Lung (tissue), 12 donors: ENCODE results near the gene SPATA24. TPM values are rescaled to one million over a fixed set of nuclear protein-coding genes. Genes with fewer than 3 reads are reported as not detected.
"Not testable (repeated sequence)": the region's sequence is repeated elsewhere in the genome, so short reads cannot be mapped to it uniquely, and the experiment has no call there.

Experiments
- ATAC-seq: fragments of 200-7000 bp; cut with Tn5 transposase; one replicate; pipeline ENCODE4 v1.9.1; 2020; ENCODE audit warnings: moderate number of reproducible peaks; ENCODE audit not compliant: insufficient read depth, low FRiP score
- DNase-seq, 3 donors: peaks; one replicate each; pipeline ENCODE4 v3.0.0-alpha.2; 2013 to 2017
- H3K27ac ChIP-seq, 2 donors: one replicate each; pipeline ENCODE4 v1.5.1; 2013; ENCODE audit warnings: mild to moderate bottlenecking in 2 of 2, moderate library complexity in 2 of 2, control low read depth in 1 of 2, inconsistent platforms in 1 of 2, low read depth in 1 of 2, low read length in 1 of 2
- H3K27me3 ChIP-seq, 3 donors: one replicate each; pipeline ENCODE4 v1.5.1; 2013; ENCODE audit warnings: low read length in 2 of 3; ENCODE audit not compliant: control insufficient read depth in 3 of 3, insufficient read depth in 3 of 3
- H3K36me3 ChIP-seq, 4 donors: one replicate each; pipeline ENCODE4 v1.5.1; 2013; ENCODE audit warnings: low read length in 4 of 4, mild to moderate bottlenecking in 1 of 4, moderate library complexity in 1 of 4; ENCODE audit not compliant: control insufficient read depth in 4 of 4, insufficient read depth in 4 of 4
- H3K4me1 ChIP-seq, 5 donors: one replicate each; pipeline ENCODE4 v1.5.1; 2013; ENCODE audit warnings: low read length in 5 of 5, mild to moderate bottlenecking in 2 of 5, moderate library complexity in 1 of 5; ENCODE audit not compliant: control insufficient read depth in 5 of 5, insufficient read depth in 5 of 5
- H3K4me3 ChIP-seq: one replicate; pipeline ENCODE4 v1.5.1; 2013; ENCODE audit warnings: mild to moderate bottlenecking, control low read depth, moderate library complexity
- H3K9ac ChIP-seq, 2 donors: one replicate each; pipeline ENCODE4 v1.5.1; 2013; ENCODE audit warnings: low read length in 2 of 2, control low read depth in 1 of 2; ENCODE audit not compliant: insufficient read depth in 1 of 2
- H3K9me3 ChIP-seq, 4 donors: one replicate each; pipeline ENCODE4 v1.5.1; 2013; ENCODE audit warnings: low read length in 3 of 4, mild to moderate bottlenecking in 1 of 4, moderate library complexity in 1 of 4; ENCODE audit not compliant: control insufficient read depth in 4 of 4, insufficient read depth in 3 of 4
- WGBS, 2 donors: extraction: QIAGEN DNeasy Blood & Tissue Kit; methylation state at CpG; one replicate each; pipeline ENCODE4 v1.1.7; 2013; 5-methylcytosine and 5-hydroxymethylcytosine counted together
- polyA plus RNA-seq, 2 donors: library from polyadenylated mRNA; stranded (reverse); fragments of 200-250 nt; gene quantifications; one replicate each; pipeline ENCODE4 v1.2.1, GENCODE V29; 2013
- total RNA-seq, 2 donors: library from RNA; depleted of rRNA in 1 of 2; stranded (reverse); fragments of >200 nt in 1 of 2; gene quantifications; one replicate each; pipeline ENCODE4 v1.2.1, GENCODE V29; 2014 to 2021
- TF ChIP-seq, protein P1 (sequence below): IDR thresholded peaks from 2 replicates; pipeline ENCODE4 v1.5.1; 2012; ENCODE audit warnings: mild to moderate bottlenecking; ENCODE audit errors: control extremely low read depth, extremely low read depth
- donor health status: control.
- donor health status: control.
- donor health status: Bipolar disorder and iron deficiency.
- donor health status: healthy.
- donor health status: DM: yes; HTN: yes; CAD: no.

The SPATA24 gene
- total and polyA plus RNA-seq, 4 donors = 4.2 to 11.1 (median 6.2) TPM

- Histone ChIP-seq H3K36me3 (peaks cover 0 to 13% (median 7%) of the 10 kb centered on the region in 4 donors), H3K4me3 (no peak overlapping the region), H3K4me1 (peaks cover 0 to 11% (median 3%) of the 10 kb centered on the region in 5 donors), H3K9ac (no peak overlapping the region), H3K27ac (no peak overlapping the region), H3K27me3 (no peaks in the 10 kb centered on the region), H3K9me3 (no peaks in the 10 kb centered on the region)
- TF ChIP-seq, protein P1, sequence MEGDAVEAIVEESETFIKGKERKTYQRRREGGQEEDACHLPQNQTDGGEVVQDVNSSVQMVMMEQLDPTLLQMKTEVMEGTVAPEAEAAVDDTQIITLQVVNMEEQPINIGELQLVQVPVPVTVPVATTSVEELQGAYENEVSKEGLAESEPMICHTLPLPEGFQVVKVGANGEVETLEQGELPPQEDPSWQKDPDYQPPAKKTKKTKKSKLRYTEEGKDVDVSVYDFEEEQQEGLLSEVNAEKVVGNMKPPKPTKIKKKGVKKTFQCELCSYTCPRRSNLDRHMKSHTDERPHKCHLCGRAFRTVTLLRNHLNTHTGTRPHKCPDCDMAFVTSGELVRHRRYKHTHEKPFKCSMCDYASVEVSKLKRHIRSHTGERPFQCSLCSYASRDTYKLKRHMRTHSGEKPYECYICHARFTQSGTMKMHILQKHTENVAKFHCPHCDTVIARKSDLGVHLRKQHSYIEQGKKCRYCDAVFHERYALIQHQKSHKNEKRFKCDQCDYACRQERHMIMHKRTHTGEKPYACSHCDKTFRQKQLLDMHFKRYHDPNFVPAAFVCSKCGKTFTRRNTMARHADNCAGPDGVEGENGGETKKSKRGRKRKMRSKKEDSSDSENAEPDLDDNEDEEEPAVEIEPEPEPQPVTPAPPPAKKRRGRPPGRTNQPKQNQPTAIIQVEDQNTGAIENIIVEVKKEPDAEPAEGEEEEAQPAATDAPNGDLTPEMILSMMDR = no peak
- no peak for ATAC-seq
- 96 to 97% methylated on average over 6 of the region's 6 CpGs for WGBS, 2 donors
- DNase-seq = no peak
Measured at GRCh38 chr5:139413153-139413552, 9.3 kb upstream of the SPATA24 start.

DNA sequence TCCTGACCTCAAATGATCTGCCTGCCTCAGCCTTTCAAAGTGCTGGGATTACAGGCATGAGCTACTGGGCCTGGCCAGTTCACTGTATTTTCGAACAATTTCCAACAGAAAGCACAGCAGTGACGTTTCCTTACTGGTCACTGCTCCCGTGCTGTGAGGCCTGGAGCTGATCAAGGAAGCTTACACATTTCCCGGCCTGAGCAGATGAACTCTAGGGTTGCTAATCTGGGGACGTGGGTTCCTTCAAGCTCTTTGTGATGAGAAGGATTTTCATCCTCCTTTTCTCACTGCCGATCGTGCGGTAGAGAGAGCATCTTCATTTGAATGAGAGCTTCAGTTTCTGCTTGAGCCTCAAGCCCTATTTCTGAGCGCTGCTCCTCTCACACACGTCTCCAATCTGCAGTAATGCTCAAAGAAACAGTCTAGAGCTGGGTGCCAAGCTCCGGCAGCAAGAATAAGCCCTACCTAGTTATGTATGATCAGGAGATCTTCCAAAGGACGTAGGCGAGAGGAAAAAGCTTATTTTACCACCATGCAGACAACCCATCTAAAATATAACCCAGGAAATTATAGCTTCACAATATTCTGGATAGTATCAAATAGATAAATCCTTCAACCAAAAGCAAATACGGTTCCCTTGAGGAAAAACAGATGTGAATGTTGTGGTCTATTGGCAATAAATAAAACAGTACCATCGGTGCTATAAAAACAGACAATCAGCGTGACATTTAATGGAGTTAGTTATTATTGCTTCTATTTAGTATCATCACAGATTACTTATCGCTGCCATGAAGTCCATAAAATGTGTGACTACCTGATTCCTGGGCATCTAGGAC lies 7.3 kb upstream of the SPATA24 start:
- H3K9ac ChIP-seq = no peak overlapping the region
- H3K9me3 ChIP-seq = no peaks in the 10 kb centered on the region
- WGBS, 2 donors = 90 to 94% methylated on average over 17 of the region's 17 CpGs
- no peak for DNase-seq
- H3K4me3 ChIP-seq = no peak overlapping the region
- no peaks in the 10 kb centered on the region for H3K27me3 ChIP-seq
- ATAC-seq = no peak
- TF ChIP-seq, protein P1 = no peak
- peaks cover 0 to 11% (median 5%) of the 10 kb centered on the region in 4 donors for H3K36me3 ChIP-seq
- H3K4me1 ChIP-seq = peaks cover 0 to 5% (median 0%) of the 10 kb centered on the region in 5 donors
- no peak overlapping the region for H3K27ac ChIP-seq

- no peak overlapping the region for H3K9ac ChIP-seq
- H3K27ac ChIP-seq = no peak overlapping the region
- no peak for ATAC-seq
- 82 to 83% methylated on average over 6 of the region's 6 CpGs for WGBS, 2 donors
- H3K4me3 ChIP-seq = no peak overlapping the region
- peaks cover 0 to 11% (median 5%) of the 10 kb centered on the region in 4 donors for H3K36me3 ChIP-seq
- H3K4me1 ChIP-seq = peaks cover 0 to 4% (median 0%) of the 10 kb centered on the region in 5 donors
- H3K27me3 ChIP-seq = no peaks in the 10 kb centered on the region
- DNase-seq = no peak
- no peaks in the 10 kb centered on the region for H3K9me3 ChIP-seq
- TF ChIP-seq, protein P1 = no peak
Measured at GRCh38 chr5:139410121-139410992, 6.5 kb upstream of the SPATA24 start.

- H3K27me3 ChIP-seq, ATAC-seq, H3K9me3 ChIP-seq, DNase-seq, H3K27ac ChIP-seq, H3K9ac ChIP-seq, H3K4me1 ChIP-seq, H3K4me3 ChIP-seq: not testable (repeated sequence)
- 83 to 88% methylated on average over 5 of the region's 5 CpGs for WGBS, 2 donors
- peaks cover 0 to 11% (median 5%) of the 10 kb centered on the region in 4 donors for H3K36me3 ChIP-seq
Measured at GRCh38 chr5:139409116-139409515, 5.2 kb upstream of the SPATA24 start.
